Measurements from ENCODE around the gene VGF.
A peak's percentile ranks its signal among the peaks of the same experiment; 100 is the strongest.

Gene VGF

DNA sequence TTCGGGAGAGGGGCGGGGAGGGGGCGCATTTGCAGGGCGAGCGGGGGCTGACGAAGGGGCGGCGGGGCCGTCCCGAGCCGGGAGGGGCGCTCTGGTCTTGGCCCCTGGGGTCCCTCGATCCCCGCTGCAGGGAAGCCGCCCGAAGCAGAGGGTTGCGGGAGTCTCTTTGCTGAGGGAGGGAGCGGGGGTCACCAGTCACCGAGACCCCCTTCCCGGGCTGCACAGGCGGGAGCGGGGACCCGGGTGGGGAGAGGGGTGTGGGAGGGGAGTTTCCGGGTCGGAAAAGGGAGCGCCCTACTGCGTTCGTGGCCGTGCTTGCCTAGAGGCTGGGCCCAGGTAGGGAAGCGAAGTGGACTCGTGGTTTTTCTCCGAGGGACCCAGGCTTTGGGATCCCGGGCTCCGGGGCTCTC lies 10.7 kb downstream of the VGF start (continued):
- TF ChIP-seq PRDM2 (tag by site-specific recombination; IDR thresholded peaks at IDR 0.05; ENCODE audit: borderline replicate concordance) (no peak), ZNF558 (tag by site-specific recombination; IDR thresholded peaks at IDR 0.05) (no peak), ZNF560 (tag by site-specific recombination; IDR thresholded peaks at IDR 0.05; ENCODE audit: borderline replicate concordance) (no peak), ZBTB20 (tag by site-specific recombination; IDR thresholded peaks at IDR 0.05) (peak; percentile 63; the same call in 1 of the 2 replicates), ZNF549 (tag by site-specific recombination; IDR thresholded peaks at IDR 0.05) (no peak), ZNF585B (tag by site-specific recombination; IDR thresholded peaks at IDR 0.05) (no peak), ZNF701 (tag by site-specific recombination; IDR thresholded peaks at IDR 0.05) (no peak), ZNF488 (tag by site-specific recombination; IDR thresholded peaks at IDR 0.05) (no peak), ZNF37A (tag by site-specific recombination; IDR thresholded peaks at IDR 0.05) (no peak)

DNA sequence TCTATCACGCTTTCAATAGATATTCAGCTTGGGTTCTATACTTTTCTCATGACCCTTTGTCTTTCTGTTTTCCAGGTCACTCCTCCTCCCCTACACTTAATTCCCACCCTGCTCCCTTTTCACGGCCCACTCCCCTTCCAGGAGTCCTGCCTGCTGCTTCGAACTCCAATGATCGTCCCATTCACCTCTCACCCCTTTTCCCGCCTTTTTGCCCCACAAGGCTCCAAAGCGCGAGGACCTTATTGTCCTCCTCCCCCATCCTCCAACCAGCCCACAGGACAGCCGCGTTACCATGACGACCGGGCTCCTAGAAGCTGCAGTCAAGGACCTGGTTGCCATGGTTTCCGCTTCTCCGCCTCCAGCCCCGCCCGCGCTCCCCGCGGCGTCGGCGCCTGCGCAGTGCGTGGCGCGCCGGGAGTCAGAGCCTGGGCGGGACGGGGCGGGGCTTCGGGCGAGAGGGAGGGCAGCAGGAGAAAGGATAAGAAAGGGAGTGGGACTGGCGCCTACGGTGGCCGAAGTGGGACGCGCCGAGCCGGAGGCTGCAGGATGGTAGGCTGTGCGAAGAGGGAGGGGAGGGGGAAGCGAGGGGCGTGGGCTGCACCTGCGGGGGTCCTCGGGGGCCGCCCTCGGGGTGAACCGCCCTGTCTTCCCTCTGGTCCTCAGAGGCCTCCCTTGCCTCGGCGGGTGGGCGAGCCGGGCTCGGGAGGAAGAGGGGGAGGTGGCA lies 11.2 kb downstream of the VGF start, which contains the start of gene AP1S1:
Gene AP1S1 (plus strand): TSS at position 508 of the 724 bp plus-strand sequence. CDS start 39 bp downstream, at position 547.
- H3K4me1 ChIP-seq (ENCODE audit: control insufficient read depth, insufficient read depth, low read length) = peaks cover 5% of the 10 kb centered on the region; the same call in 1 of the 2 replicates
- ChIA-PET CTCF (interaction anchor here (0.7 to 8.6 kb wide), 3 partner anchors 10 to 124 kb away, joined by 3 to 84 read pairs (median 6); no protein-coding TSS in a partner anchor), POLR2A (no interaction called here)
- peak; percentile 92 for TF ChIP-seq ZNF341 (tag by site-specific recombination; IDR thresholded peaks at IDR 0.05; ENCODE audit: low read depth)
- TF ChIP-seq SP3 (tag by site-specific recombination; IDR thresholded peaks at IDR 0.05) = peak; percentile 97
- TF ChIP-seq MYNN (tag by site-specific recombination; IDR thresholded peaks at IDR 0.05; ENCODE audit: borderline replicate concordance) = peak; percentile 97
- TF ChIP-seq HOXD13 (CRISPR knock-in tag; IDR thresholded peaks at IDR 0.05; ENCODE audit: borderline replicate concordance) = no peak
- TF ChIP-seq ZNF664 (tag by site-specific recombination; IDR thresholded peaks at IDR 0.05) = no peak
- no peak for TF ChIP-seq ZNF837 (tag by site-specific recombination; IDR thresholded peaks at IDR 0.05)
- TF ChIP-seq, protein P1, sequence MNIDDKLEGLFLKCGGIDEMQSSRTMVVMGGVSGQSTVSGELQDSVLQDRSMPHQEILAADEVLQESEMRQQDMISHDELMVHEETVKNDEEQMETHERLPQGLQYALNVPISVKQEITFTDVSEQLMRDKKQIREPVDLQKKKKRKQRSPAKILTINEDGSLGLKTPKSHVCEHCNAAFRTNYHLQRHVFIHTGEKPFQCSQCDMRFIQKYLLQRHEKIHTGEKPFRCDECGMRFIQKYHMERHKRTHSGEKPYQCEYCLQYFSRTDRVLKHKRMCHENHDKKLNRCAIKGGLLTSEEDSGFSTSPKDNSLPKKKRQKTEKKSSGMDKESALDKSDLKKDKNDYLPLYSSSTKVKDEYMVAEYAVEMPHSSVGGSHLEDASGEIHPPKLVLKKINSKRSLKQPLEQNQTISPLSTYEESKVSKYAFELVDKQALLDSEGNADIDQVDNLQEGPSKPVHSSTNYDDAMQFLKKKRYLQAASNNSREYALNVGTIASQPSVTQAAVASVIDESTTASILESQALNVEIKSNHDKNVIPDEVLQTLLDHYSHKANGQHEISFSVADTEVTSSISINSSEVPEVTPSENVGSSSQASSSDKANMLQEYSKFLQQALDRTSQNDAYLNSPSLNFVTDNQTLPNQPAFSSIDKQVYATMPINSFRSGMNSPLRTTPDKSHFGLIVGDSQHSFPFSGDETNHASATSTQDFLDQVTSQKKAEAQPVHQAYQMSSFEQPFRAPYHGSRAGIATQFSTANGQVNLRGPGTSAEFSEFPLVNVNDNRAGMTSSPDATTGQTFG (tag by site-specific recombination; IDR thresholded peaks at IDR 0.05; ENCODE audit: borderline replicate concordance) = 0 out of 2 replicates have a peak, but pooled peaks have one; percentile 22
- no peak for TF ChIP-seq ZNF19 (tag by site-specific recombination; IDR thresholded peaks at IDR 0.05; ENCODE audit: low read depth)
- TF ChIP-seq ZFHX2 (tag by site-specific recombination; conservative IDR thresholded peaks at IDR 0.05) = peak; percentile 96
- TF ChIP-seq, protein P2, sequence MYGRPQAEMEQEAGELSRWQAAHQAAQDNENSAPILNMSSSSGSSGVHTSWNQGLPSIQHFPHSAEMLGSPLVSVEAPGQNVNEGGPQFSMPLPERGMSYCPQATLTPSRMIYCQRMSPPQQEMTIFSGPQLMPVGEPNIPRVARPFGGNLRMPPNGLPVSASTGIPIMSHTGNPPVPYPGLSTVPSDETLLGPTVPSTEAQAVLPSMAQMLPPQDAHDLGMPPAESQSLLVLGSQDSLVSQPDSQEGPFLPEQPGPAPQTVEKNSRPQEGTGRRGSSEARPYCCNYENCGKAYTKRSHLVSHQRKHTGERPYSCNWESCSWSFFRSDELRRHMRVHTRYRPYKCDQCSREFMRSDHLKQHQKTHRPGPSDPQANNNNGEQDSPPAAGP (tag by site-specific recombination; IDR thresholded peaks at IDR 0.05) = no peak; the same call in 1 of the 2 replicates
- no peak for TF ChIP-seq ZSCAN5A (tag by site-specific recombination; IDR thresholded peaks at IDR 0.05)
- TF ChIP-seq ZNF76 (tag by site-specific recombination; IDR thresholded peaks at IDR 0.05; ENCODE audit: borderline replicate concordance, low read depth) = peak; percentile 71; the same call in 1 of the 2 replicates

More for the DNA sequence above, 11.2 kb downstream of the VGF start, which contains the start of gene AP1S1:
- peak within 1 kb of the TSS; percentile 80 for H3K4me3 ChIP-seq (ENCODE audit: low read depth, low read length)
- H3K9me3 ChIP-seq (ENCODE audit: control insufficient read depth, insufficient read depth, low read depth, low read length) = no peaks in the 10 kb centered on the region
- peak within 1 kb of the TSS; percentile 41; the same call in 1 of the 2 replicates for H3K27ac ChIP-seq (ENCODE audit: extremely low read depth, low read depth, low read length)
- peaks cover 0 to 13% of the 10 kb centered on the region in 2 experiments; a peak in 1 of 3 replicates for H3K36me3 ChIP-seq (ENCODE audit: control insufficient read depth in 2 of 2, insufficient read depth in 1 of 2, low read length in 2 of 2)

Data from HEK293 (cell line).